Measurements from ENCODE around the gene APOA5. TPM values are rescaled to one million over a fixed set of nuclear protein-coding genes. Genes with fewer than 3 reads are reported as not detected.
"Not testable (repeated sequence)": the region's sequence is repeated elsewhere in the genome, so short reads cannot be mapped to it uniquely, and the experiment has no call there.

Gene APOA5
- total RNA-seq, 1 donor from 2014 or later: not detected

- DNase-seq (ENCODE audit: low read depth): not testable (repeated sequence)
Observed at GRCh38 chr11:116801662-116802061, 10.0 kb upstream of the APOA5 start.

GRCh38 chr11:116800610-116801009 lies 8.9 kb upstream of the APOA5 start:
- DNase-seq (ENCODE audit: low read depth): no peak

- no peak for DNase-seq (ENCODE audit: low read depth)
Observed at GRCh38 chr11:116798368-116798767, 6.7 kb upstream of the APOA5 start.

- no peak for DNase-seq (ENCODE audit: low read depth)
Observed at GRCh38 chr11:116797816-116798215, 6.1 kb upstream of the APOA5 start.

- DNase-seq (ENCODE audit: low read depth): no peak
Observed at GRCh38 chr11:116796548-116796947, 4.9 kb upstream of the APOA5 start.

GRCh38 chr11:116794851-116795250 lies 3.2 kb upstream of the APOA5 start:
- DNase-seq (ENCODE audit: low read depth): peak; percentile 75

- peak; percentile 62 for DNase-seq (ENCODE audit: low read depth)
Observed at GRCh38 chr11:116793772-116794097, 2.1 kb upstream of the APOA5 start.

- peak; percentile 86 for DNase-seq (ENCODE audit: low read depth)
Observed at GRCh38 chr11:116792869-116793771, 1.4 kb upstream of the APOA5 start.

- DNase-seq (ENCODE audit: low read depth): no peak
Observed at GRCh38 chr11:116792144-116792868, 627 bp upstream of the APOA5 start.

- DNase-seq (ENCODE audit: low read depth): peak; percentile 78
Observed at GRCh38 chr11:116791002-116791812, 472 bp downstream of the APOA5 start.

- DNase-seq (ENCODE audit: low read depth): no peak
Observed at GRCh38 chr11:116790167-116791001, 1.3 kb downstream of the APOA5 start.

GRCh38 chr11:116788975-116789374 lies 2.7 kb downstream of the APOA5 start:
- DNase-seq (ENCODE audit: low read depth): no peak

- no peak for DNase-seq (ENCODE audit: low read depth)
Observed at GRCh38 chr11:116788534-116788933, 3.1 kb downstream of the APOA5 start.

- DNase-seq (ENCODE audit: low read depth): peak; percentile 84
Observed at GRCh38 chr11:116787786-116788486, 3.7 kb downstream of the APOA5 start, which contains the start of gene ZPR1. ZPR1 (minus strand) TSS chr11:116788023; CDS start chr11:116787990, 33 bp downstream.

GRCh38 chr11:116787436-116787785 lies 4.3 kb downstream of the APOA5 start:
- DNase-seq (ENCODE audit: low read depth): no peak

- peak; percentile 79 for DNase-seq (ENCODE audit: low read depth)
Observed at GRCh38 chr11:116786966-116787365, 4.7 kb downstream of the APOA5 start.

GRCh38 chr11:116786326-116786725 lies 5.4 kb downstream of the APOA5 start:
- peak; percentile 51 for DNase-seq (ENCODE audit: low read depth)

- DNase-seq (ENCODE audit: low read depth): peak; percentile 30
Observed at GRCh38 chr11:116782728-116783127, 9.0 kb downstream of the APOA5 start.

GRCh38 chr11:116778556-116778955 lies 13.1 kb downstream of the APOA5 start:
- no peak for DNase-seq (ENCODE audit: low read depth)

GRCh38 chr11:116777056-116777455 lies 14.6 kb downstream of the APOA5 start:
- DNase-seq (ENCODE audit: low read depth): no peak
